MM.1S (cell line): ENCODE data around the gene FAM76A.
"Not testable (repeated sequence)": the region's sequence is repeated elsewhere in the genome, so short reads cannot be mapped to it uniquely, and the experiment has no call there.

Experiments used
- CTCF ChIP-seq: fragments of 300-600 bp; sonication (generic); IDR thresholded peaks from 2 replicates; pipeline ENCODE4 v1.5.1; 2016; ENCODE audit warnings: antibody characterized with exemption, low read length, mixed read lengths
- EZH2 ChIP-seq: fragments of 300-600 bp; sonication (generic); optimal IDR thresholded peaks from 2 replicates; pipeline ENCODE3; 2017; ENCODE audit warnings: low read depth, mild to moderate bottlenecking, antibody characterized with exemption, low read length, mixed read lengths
- EZH2phosphoT487 ChIP-seq: fragments of 300-600 bp; sonication (generic); IDR thresholded peaks from 2 replicates; pipeline ENCODE4 v1.6.1; 2018; ENCODE audit warnings: antibody characterized with exemption, low read length

GRCh38 chr1:27681580-27681979, 44.2 kb upstream of the FAM76A start:
- TF ChIP-seq CTCF, EZH2phosphoT487, EZH2: not testable (repeated sequence)
